ENCODE data around the gene KIF25.

- TF ChIP-seq CTCF (IDR thresholded peaks at IDR 0.05), result no peak
- TF ChIP-seq POLR2A (IDR thresholded peaks at IDR 0.05), result no peak
Observed at GRCh38 chr6:167952512-167952859, 45.0 kb upstream of the KIF25 start.

All from breast epithelium (tissue), 3 donors.